T-helper 1 cell treated with Interleukin-12 subunit alpha and Interleukin-12 subunit beta and Interleukin-4 antibody, amounts not matched to agents 30 μg/mL and 1 μg/mL, for 36 hours (primary cell): ENCODE results near the gene TPO.
A peak's percentile ranks its signal among the peaks of the same experiment; 100 is the strongest.
"Not testable (repeated sequence)": the region's sequence is repeated elsewhere in the genome, so short reads cannot be mapped to it uniquely, and the experiment has no call there.

ENCODE experiments used
- H3K27ac Mint-ChIP-seq: one replicate; pipeline ENCODE4 v1.8.0; 2021; ENCODE audit warnings: mild to moderate bottlenecking, mixed read lengths
- H3K27me3 Mint-ChIP-seq: one replicate; pipeline ENCODE4 v1.8.0; 2021; ENCODE audit warnings: low read depth, mixed read lengths
- H3K36me3 Mint-ChIP-seq: one replicate; pipeline ENCODE4 v1.8.0; 2021; ENCODE audit warnings: low read depth, mixed read lengths
- H3K4me1 Mint-ChIP-seq: one replicate; pipeline ENCODE4 v1.8.0; 2021; ENCODE audit warnings: low read depth, mixed read lengths
- H3K4me3 Mint-ChIP-seq: one replicate; pipeline ENCODE4 v1.8.0; 2021; ENCODE audit warnings: mild to moderate bottlenecking, moderate library complexity, mixed read lengths
- H3K9me3 Mint-ChIP-seq: one replicate; pipeline ENCODE4 v1.8.0; 2021; ENCODE audit warnings: mixed read lengths

The TPO gene

GRCh38 chr2:1478311-1479305 lies 65.3 kb downstream of the TPO start:
- Mint-ChIP-seq H3K9me3 (no peaks in the 10 kb centered on the region), H3K36me3 (no peaks in the 10 kb centered on the region), H3K27me3 (no peaks in the 10 kb centered on the region), H3K4me1 (no peaks in the 10 kb centered on the region), H3K27ac (peak overlapping the region; percentile 46), H3K4me3 (no peak overlapping the region)

GRCh38 chr2:1479346-1479745 lies 66.1 kb downstream of the TPO start:
- Mint-ChIP-seq H3K4me1 (no peaks in the 10 kb centered on the region), H3K4me3 (no peak overlapping the region), H3K27ac (peak overlapping the region; percentile 46), H3K9me3 (no peaks in the 10 kb centered on the region), H3K27me3 (no peaks in the 10 kb centered on the region), H3K36me3 (no peaks in the 10 kb centered on the region)

GRCh38 chr2:1480671-1481076 lies 67.4 kb downstream of the TPO start:
- Mint-ChIP-seq H3K27ac (no peak overlapping the region), H3K4me1 (no peaks in the 10 kb centered on the region), H3K27me3 (no peaks in the 10 kb centered on the region), H3K36me3 (no peaks in the 10 kb centered on the region), H3K9me3 (no peaks in the 10 kb centered on the region), H3K4me3 (no peak overlapping the region)

- H3K36me3 Mint-ChIP-seq, result no peaks in the 10 kb centered on the region
- no peaks in the 10 kb centered on the region for H3K4me1 Mint-ChIP-seq
- H3K4me3 Mint-ChIP-seq, result no peak overlapping the region
- H3K27me3 Mint-ChIP-seq, result no peaks in the 10 kb centered on the region
- H3K27ac Mint-ChIP-seq, result no peak overlapping the region
- no peaks in the 10 kb centered on the region for H3K9me3 Mint-ChIP-seq
Observed at GRCh38 chr2:1481406-1482252, 68.4 kb downstream of the TPO start.

GRCh38 chr2:1482253-1482675 lies 69.0 kb downstream of the TPO start:
- H3K27me3 Mint-ChIP-seq, result no peaks in the 10 kb centered on the region
- no peaks in the 10 kb centered on the region for H3K4me1 Mint-ChIP-seq
- no peaks in the 10 kb centered on the region for H3K9me3 Mint-ChIP-seq
- H3K4me3 Mint-ChIP-seq, result no peak overlapping the region
- H3K27ac Mint-ChIP-seq, result no peak overlapping the region
- H3K36me3 Mint-ChIP-seq, result no peaks in the 10 kb centered on the region

- Mint-ChIP-seq H3K4me1 (no peaks in the 10 kb centered on the region), H3K9me3 (no peaks in the 10 kb centered on the region), H3K4me3 (no peak overlapping the region), H3K27me3 (no peaks in the 10 kb centered on the region), H3K36me3 (no peaks in the 10 kb centered on the region), H3K27ac (no peak overlapping the region)
Observed at GRCh38 chr2:1482981-1483380, 69.7 kb downstream of the TPO start.

GRCh38 chr2:1483551-1483950 lies 70.3 kb downstream of the TPO start:
- Mint-ChIP-seq H3K27me3 (no peaks in the 10 kb centered on the region), H3K4me3 (no peak overlapping the region), H3K9me3 (no peaks in the 10 kb centered on the region), H3K36me3 (no peaks in the 10 kb centered on the region), H3K4me1 (no peaks in the 10 kb centered on the region), H3K27ac (no peak overlapping the region)

GRCh38 chr2:1484131-1484884 lies 71.0 kb downstream of the TPO start:
- Mint-ChIP-seq H3K9me3 (no peaks in the 10 kb centered on the region), H3K4me1 (no peaks in the 10 kb centered on the region), H3K27ac (no peak overlapping the region), H3K27me3 (no peaks in the 10 kb centered on the region), H3K36me3 (no peaks in the 10 kb centered on the region), H3K4me3 (no peak overlapping the region)

- no peaks in the 10 kb centered on the region for H3K27me3 Mint-ChIP-seq
- H3K4me3 Mint-ChIP-seq, result no peak overlapping the region
- no peaks in the 10 kb centered on the region for H3K9me3 Mint-ChIP-seq
- no peaks in the 10 kb centered on the region for H3K36me3 Mint-ChIP-seq
- H3K27ac Mint-ChIP-seq, result no peak overlapping the region
- H3K4me1 Mint-ChIP-seq, result no peaks in the 10 kb centered on the region
Observed at GRCh38 chr2:1486670-1487069, 73.4 kb downstream of the TPO start.

GRCh38 chr2:1487758-1488157 lies 74.5 kb downstream of the TPO start:
- Mint-ChIP-seq H3K4me1 (no peaks in the 10 kb centered on the region), H3K4me3 (no peak overlapping the region), H3K9me3 (no peaks in the 10 kb centered on the region), H3K27ac (no peak overlapping the region), H3K27me3 (no peaks in the 10 kb centered on the region), H3K36me3 (no peaks in the 10 kb centered on the region)

- H3K36me3 Mint-ChIP-seq, result no peaks in the 10 kb centered on the region
- no peak overlapping the region for H3K27ac Mint-ChIP-seq
- H3K4me1 Mint-ChIP-seq, result no peaks in the 10 kb centered on the region
- no peak overlapping the region for H3K4me3 Mint-ChIP-seq
- H3K9me3 Mint-ChIP-seq, result no peaks in the 10 kb centered on the region
- H3K27me3 Mint-ChIP-seq, result no peaks in the 10 kb centered on the region
Observed at GRCh38 chr2:1488181-1488671, 75.0 kb downstream of the TPO start.

GRCh38 chr2:1488851-1489250 lies 75.6 kb downstream of the TPO start:
- peak overlapping the region; percentile 8 for H3K27ac Mint-ChIP-seq
- no peaks in the 10 kb centered on the region for H3K27me3 Mint-ChIP-seq
- H3K9me3 Mint-ChIP-seq, result no peaks in the 10 kb centered on the region
- H3K4me3 Mint-ChIP-seq, result no peak overlapping the region
- H3K4me1 Mint-ChIP-seq, result no peaks in the 10 kb centered on the region
- no peaks in the 10 kb centered on the region for H3K36me3 Mint-ChIP-seq

- no peaks in the 10 kb centered on the region for H3K9me3 Mint-ChIP-seq
- peak overlapping the region; percentile 8 for H3K27ac Mint-ChIP-seq
- H3K27me3 Mint-ChIP-seq, result no peaks in the 10 kb centered on the region
Observed at GRCh38 chr2:1489486-1489885, 76.2 kb downstream of the TPO start.

GRCh38 chr2:1490381-1490780 lies 77.1 kb downstream of the TPO start:
- H3K36me3 Mint-ChIP-seq, H3K4me1 Mint-ChIP-seq, H3K4me3 Mint-ChIP-seq, H3K9me3 Mint-ChIP-seq, H3K27ac Mint-ChIP-seq, H3K27me3 Mint-ChIP-seq: not testable (repeated sequence)

More at GRCh38 chr2:1489486-1489885, 76.2 kb downstream of the TPO start:
- no peak overlapping the region for H3K4me3 Mint-ChIP-seq
- H3K36me3 Mint-ChIP-seq, result no peaks in the 10 kb centered on the region
- H3K4me1 Mint-ChIP-seq, result no peaks in the 10 kb centered on the region
